HFF-Myc (cell line): ENCODE data around the gene UFD1.

Experiments
- DNase-seq: peaks from one replicate; pipeline ENCODE4 v3.0.0-alpha.2; 2011; ENCODE audit warnings: low read depth; ENCODE audit errors: extremely low read depth
- H3K4me3 ChIP-seq: replicated peaks from 2 replicates; pipeline ENCODE4 v1.5.1; 2011; ENCODE audit warnings: low read depth, mild to moderate bottlenecking, control low read depth, low read length
- CTCF ChIP-seq: IDR thresholded peaks from 2 replicates; pipeline ENCODE4 v1.5.1; 2012; ENCODE audit warnings: mild to moderate bottlenecking, low read depth, low read length, control low read depth; ENCODE audit errors: missing control alignments

Gene UFD1

GRCh38 chr22:19509191-19509590 lies 30.2 kb upstream of the UFD1 start:
- no peak for DNase-seq
- TF ChIP-seq CTCF, result no peak
- H3K4me3 ChIP-seq, result no peak overlapping the region

- DNase-seq, result no peak
- no peak for TF ChIP-seq CTCF
- H3K4me3 ChIP-seq, result no peak overlapping the region
These were observed 29.2 kb upstream of the UFD1 start for GRCh38 chr22:19508024-19508776.

- no peak for DNase-seq
- no peak for TF ChIP-seq CTCF
- no peak overlapping the region for H3K4me3 ChIP-seq
These were observed 28.5 kb upstream of the UFD1 start for GRCh38 chr22:19507534-19507861.

- DNase-seq, result no peak
- no peak for TF ChIP-seq CTCF
- H3K4me3 ChIP-seq, result no peak overlapping the region
These were observed 27.2 kb upstream of the UFD1 start for GRCh38 chr22:19506212-19506611.

- no peak for DNase-seq
- no peak for TF ChIP-seq CTCF
- no peak overlapping the region for H3K4me3 ChIP-seq
These were observed 26.7 kb upstream of the UFD1 start for GRCh38 chr22:19505735-19506126.

- TF ChIP-seq CTCF, result no peak
- no peak overlapping the region for H3K4me3 ChIP-seq
- DNase-seq, result no peak
These were observed 26.1 kb upstream of the UFD1 start for GRCh38 chr22:19504900-19505734.
